Lung microvascular endothelial cell (primary cell): ENCODE results near the gene RNF145. TPM values are rescaled to one million over a fixed set of nuclear protein-coding genes. Genes with fewer than 3 reads are reported as not detected.

ENCODE experiments used
- DNase-seq, 2 donors: peaks; one replicate each; pipeline versions ENCODE4 v3.0.0 to v3.0.0-alpha.2; 2010; ENCODE audit warnings: low read depth in 2 of 2
- total RNA-seq: library from RNA; depleted of rRNA; stranded (reverse); fragments of >200 nt; gene quantifications from 2 replicates; pipeline ENCODE4 v1.2.1, GENCODE V29; 2014

The RNF145 gene
- total RNA-seq, 1 donor from 2014 or later, result 45.8 TPM

GRCh38 chr5:159198063-159199036 is 11.0 kb downstream of the RNF145 start:
- DNase-seq, result no peak

- no peak for DNase-seq
These were observed 13.6 kb downstream of the RNF145 start for GRCh38 chr5:159195775-159196174.

- DNase-seq, result no peak
These were observed 19.2 kb downstream of the RNF145 start for GRCh38 chr5:159190170-159190569.

GRCh38 chr5:159189310-159189709 is 20.0 kb downstream of the RNF145 start:
- DNase-seq, result peak; percentile 10 to 88

GRCh38 chr5:159187719-159188118 is 21.6 kb downstream of the RNF145 start:
- DNase-seq, result no peak

GRCh38 chr5:159186319-159186718 is 23.0 kb downstream of the RNF145 start:
- no peak for DNase-seq

- no peak for DNase-seq
These were observed 23.6 kb downstream of the RNF145 start for GRCh38 chr5:159185773-159186172.

- DNase-seq, result peak; percentile 22 to 58
These were observed 24.4 kb downstream of the RNF145 start for GRCh38 chr5:159184858-159185381.

- no peak for DNase-seq
These were observed 25.1 kb downstream of the RNF145 start for GRCh38 chr5:159184236-159184635.

GRCh38 chr5:159183247-159183646 is 26.1 kb downstream of the RNF145 start:
- no peak for DNase-seq

GRCh38 chr5:159182691-159183090 is 26.7 kb downstream of the RNF145 start:
- peak; percentile 45 to 77 for DNase-seq

GRCh38 chr5:159181651-159182050 is 27.7 kb downstream of the RNF145 start:
- no peak for DNase-seq

- no peak for DNase-seq
These were observed 28.2 kb downstream of the RNF145 start for GRCh38 chr5:159181152-159181551.

GRCh38 chr5:159179529-159180305 is 29.6 kb downstream of the RNF145 start:
- no peak for DNase-seq

- peak in 1 of 2 donors; percentile 97 for DNase-seq
These were observed 30.4 kb downstream of the RNF145 start for GRCh38 chr5:159178978-159179377.

GRCh38 chr5:159175547-159175946 is 33.8 kb downstream of the RNF145 start:
- DNase-seq, result peak in 1 of 2 donors; percentile 35

- DNase-seq, result peak; percentile 24 to 74
These were observed 34.7 kb downstream of the RNF145 start for GRCh38 chr5:159174511-159175168.

- DNase-seq, result no peak
These were observed 38.1 kb downstream of the RNF145 start for GRCh38 chr5:159171274-159171673.

- DNase-seq, result no peak
These were observed 39.3 kb downstream of the RNF145 start for GRCh38 chr5:159170021-159170420.

GRCh38 chr5:159166416-159166815 is 42.9 kb downstream of the RNF145 start:
- DNase-seq, result no peak

GRCh38 chr5:159163701-159164046 is 45.7 kb downstream of the RNF145 start:
- DNase-seq, result no peak
